K562 (cell line): ENCODE data around the gene ANK3.

Experiments
- JUND ChIP-seq, 2 experiments: IDR thresholded peaks; 2 replicates in 1 of 2; 3 replicates in 1 of 2; pipeline ENCODE4 v1.6.1; 2011; ENCODE audit warnings: borderline replicate concordance in 2 of 2, low read depth in 2 of 2, low read length in 2 of 2, improper control_type of control experiment in 1 of 2, missing biosample characterization in 1 of 2, missing genetic modification characterization in 1 of 2, missing genetic modification reagents in 1 of 2
- PTBP1 ChIP-seq: fragments of 200-400 bp; formaldehyde crosslinking; IDR thresholded peaks from 2 replicates; pipeline ENCODE4 v1.6.1; 2017; ENCODE audit warnings: low read depth, low read length

GRCh38 chr10:60138026-60138425 lies 251.6 kb downstream of the ANK3 start:
- no peak for TF ChIP-seq PTBP1
- TF ChIP-seq JUND (IDR thresholded peaks at IDR 0.05; ENCODE audit: borderline replicate concordance, low read depth, low read length), result no peak
- no peak for TF ChIP-seq JUND (tag; IDR thresholded peaks at IDR 0.05; ENCODE audit: borderline replicate concordance, low read depth, low read length)
